PC-3 (cell line): Measurements from ENCODE around the gene CALB2. TPM values are rescaled to one million over a fixed set of nuclear protein-coding genes. Genes with fewer than 3 reads are reported as not detected.

Experiments used
- ATAC-seq: fragments of 200-7000 bp; cut with Tn5 transposase; 2 replicates; pipeline ENCODE4 v1.9.1; 2020; ENCODE audit warnings: mild to moderate bottlenecking, moderate library complexity
- BruUV-seq: library from RNA; stranded (reverse); fragments of 400-500 nt; replicated peaks from 2 replicates; lab custom pipeline; 2021; lab: Mats Ljungman, UMichigan
- CTCF ChIA-PET: fragments of 300-600 bp; sonication (Branson Sonifier 250); formaldehyde crosslinking; loops from one replicate; lab custom pipeline; 2022; ENCODE audit warnings: antibody characterized with exemption; lab: Charles Lee
- POLR2A ChIA-PET: fragments of 300-600 bp; sonication (Branson Sonifier 250); formaldehyde crosslinking; loops from one replicate; lab custom pipeline; 2022; ENCODE audit warnings: antibody characterized with exemption; ENCODE audit not compliant: unreplicated experiment; lab: Charles Lee
- DNase-seq: peaks from one replicate; pipeline ENCODE4 v3.0.0-alpha.2; 2015
- H2AFZ ChIP-seq: fragments of 300-600 bp; sonication (generic); 2 replicates; pipeline ENCODE4 v1.6.0; 2016; ENCODE audit warnings: antibody characterized with exemption, low read length
- H3F3A ChIP-seq: fragments of 300-600 bp; sonication (generic); one replicate; pipeline ENCODE4 v1.6.0; 2017; ENCODE audit warnings: antibody characterized with exemption, low read length, control low read depth, mild to moderate bottlenecking; ENCODE audit not compliant: unreplicated experiment
- H3K27ac ChIP-seq: fragments of 300-600 bp; sonication (generic); 2 replicates; pipeline ENCODE4 v1.5.1; 2016; ENCODE audit warnings: mild to moderate bottlenecking, low read length
- H3K27me3 ChIP-seq: fragments of 300-600 bp; sonication (generic); 2 replicates; pipeline ENCODE4 v1.6.1; 2016; ENCODE audit warnings: low read length, mixed read lengths
- H3K36me3 ChIP-seq: fragments of 300-600 bp; sonication (generic); 2 replicates; pipeline ENCODE4 v1.6.1; 2016; ENCODE audit warnings: low read depth, mixed run types, low read length, mixed read lengths
- H3K4me1 ChIP-seq: fragments of 300-600 bp; sonication (generic); 2 replicates; pipeline ENCODE4 v1.5.1; 2016; ENCODE audit warnings: low read length; ENCODE audit not compliant: insufficient read depth
- H3K4me2 ChIP-seq: fragments of 300-600 bp; sonication (generic); 2 replicates; pipeline ENCODE4 v1.6.0; 2016; ENCODE audit warnings: low read length
- H3K4me3 ChIP-seq: fragments of 300-600 bp; sonication (generic); 2 replicates; pipeline ENCODE4 v1.5.1; 2016; ENCODE audit warnings: mild to moderate bottlenecking, low read length, mixed read lengths
- H3K79me2 ChIP-seq: fragments of 300-600 bp; sonication (generic); 2 replicates; pipeline ENCODE4 v1.6.1; 2017; ENCODE audit warnings: low read length, mixed read lengths
- H3K9ac ChIP-seq: fragments of 300-600 bp; sonication (generic); 2 replicates; pipeline ENCODE4 v1.6.0; 2016; ENCODE audit warnings: mild to moderate bottlenecking, low read length
- H3K9me2 ChIP-seq: fragments of 300-600 bp; sonication (generic); replicated peaks from 2 replicates; pipeline ENCODE4 v1.6.1; 2016; ENCODE audit warnings: mixed run types, low read length, mixed read lengths
- H3K9me3 ChIP-seq: fragments of 300-600 bp; sonication (generic); 2 replicates; pipeline ENCODE4 v1.6.1; 2016; ENCODE audit warnings: low read length, mixed read lengths
- H4K20me1 ChIP-seq: fragments of 300-600 bp; sonication (generic); 2 replicates; pipeline ENCODE4 v1.6.1; 2016; ENCODE audit warnings: low read length, mixed read lengths
- EZH2 ChIP-seq: fragments of 300-600 bp; sonication (generic); IDR thresholded peaks from one replicate; pipeline ENCODE4 v1.6.1; 2017; ENCODE audit warnings: antibody characterized with exemption, mild to moderate bottlenecking, low read length; ENCODE audit not compliant: unreplicated experiment
- EZH2phosphoT487 ChIP-seq: fragments of 300-600 bp; sonication (generic); IDR thresholded peaks from 2 replicates; pipeline ENCODE4 v1.6.1; 2018; ENCODE audit warnings: mild to moderate bottlenecking, antibody characterized with exemption, low read length, borderline replicate concordance
- intact Hi-C: fragments of 100-400 bp; cut with micrococcal nuclease; formaldehyde crosslinking; loops from 2 replicates; pipeline ENCODE4 v1.9.0; 2023
- total RNA-seq: library from RNA; depleted of rRNA; stranded (reverse); fragments of >200 nt; gene quantifications from 2 replicates; pipeline ENCODE4 v1.2.3, GENCODE V29; 2014; rRNA removed
- TF ChIP-seq, protein P1 (sequence below): fragments of 300-600 bp; sonication (generic); conservative IDR thresholded peaks from 2 replicates; pipeline ENCODE4 v1.5.1; 2017; ENCODE audit warnings: antibody characterized with exemption, low read depth, mild to moderate bottlenecking, low read length

The CALB2 gene
- total RNA-seq, 1 experiment from 2014 or later: 0.47 TPM

DNA sequence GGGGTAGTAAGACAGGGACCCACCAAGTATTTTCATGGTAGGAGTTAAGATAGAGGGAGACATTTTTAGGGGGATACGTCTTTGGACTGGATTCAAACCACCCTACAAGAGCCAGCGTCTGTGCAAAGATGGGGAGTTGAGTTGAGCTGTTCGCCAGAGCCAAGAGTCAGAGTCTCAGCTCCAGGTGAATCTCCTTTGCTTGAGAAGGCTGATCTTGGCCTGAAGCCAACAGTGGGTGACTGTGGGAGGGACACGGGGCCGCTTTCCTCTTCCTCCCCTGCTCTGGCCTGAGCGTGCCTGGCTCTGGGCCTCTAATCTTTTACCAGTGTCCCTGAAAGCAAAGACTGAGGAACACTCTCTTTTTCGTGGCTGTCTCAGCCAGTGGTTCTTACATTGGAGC, 78.0 kb downstream of the CALB2 start:
- no TSS peak for BruUV-seq
- Histone ChIP-seq H4K20me1 (no peaks in the 10 kb centered on the region), H3K9ac (no peak overlapping the region), H3K4me2 (no peak overlapping the region), H3K4me3 (no peak overlapping the region), H3K9me3 (no peaks in the 10 kb centered on the region), H3K36me3 (no peaks in the 10 kb centered on the region), H3F3A (no peaks in the 10 kb centered on the region), H2AFZ (no peak overlapping the region), H3K79me2 (no peaks in the 10 kb centered on the region), H3K27me3 (peaks cover 25% of the 10 kb centered on the region), H3K27ac (no peak overlapping the region), H3K4me1 (no peaks in the 10 kb centered on the region), H3K9me2 (no peaks in the 10 kb centered on the region)
- CTCF ChIA-PET: interaction anchor here (0.6 to 0.7 kb wide), 2 partner anchors 55 to 175 kb away, joined by 3 to 12 read pairs; no protein-coding TSS in a partner anchor
- ATAC-seq: no peak
- no peak for TF ChIP-seq EZH2phosphoT487
- no peak for TF ChIP-seq EZH2
- TF ChIP-seq, protein P1, sequence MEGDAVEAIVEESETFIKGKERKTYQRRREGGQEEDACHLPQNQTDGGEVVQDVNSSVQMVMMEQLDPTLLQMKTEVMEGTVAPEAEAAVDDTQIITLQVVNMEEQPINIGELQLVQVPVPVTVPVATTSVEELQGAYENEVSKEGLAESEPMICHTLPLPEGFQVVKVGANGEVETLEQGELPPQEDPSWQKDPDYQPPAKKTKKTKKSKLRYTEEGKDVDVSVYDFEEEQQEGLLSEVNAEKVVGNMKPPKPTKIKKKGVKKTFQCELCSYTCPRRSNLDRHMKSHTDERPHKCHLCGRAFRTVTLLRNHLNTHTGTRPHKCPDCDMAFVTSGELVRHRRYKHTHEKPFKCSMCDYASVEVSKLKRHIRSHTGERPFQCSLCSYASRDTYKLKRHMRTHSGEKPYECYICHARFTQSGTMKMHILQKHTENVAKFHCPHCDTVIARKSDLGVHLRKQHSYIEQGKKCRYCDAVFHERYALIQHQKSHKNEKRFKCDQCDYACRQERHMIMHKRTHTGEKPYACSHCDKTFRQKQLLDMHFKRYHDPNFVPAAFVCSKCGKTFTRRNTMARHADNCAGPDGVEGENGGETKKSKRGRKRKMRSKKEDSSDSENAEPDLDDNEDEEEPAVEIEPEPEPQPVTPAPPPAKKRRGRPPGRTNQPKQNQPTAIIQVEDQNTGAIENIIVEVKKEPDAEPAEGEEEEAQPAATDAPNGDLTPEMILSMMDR: no peak
- intact Hi-C loops: no loop called here
- DNase-seq: no peak
- POLR2A ChIA-PET: no interaction called here

DNA sequence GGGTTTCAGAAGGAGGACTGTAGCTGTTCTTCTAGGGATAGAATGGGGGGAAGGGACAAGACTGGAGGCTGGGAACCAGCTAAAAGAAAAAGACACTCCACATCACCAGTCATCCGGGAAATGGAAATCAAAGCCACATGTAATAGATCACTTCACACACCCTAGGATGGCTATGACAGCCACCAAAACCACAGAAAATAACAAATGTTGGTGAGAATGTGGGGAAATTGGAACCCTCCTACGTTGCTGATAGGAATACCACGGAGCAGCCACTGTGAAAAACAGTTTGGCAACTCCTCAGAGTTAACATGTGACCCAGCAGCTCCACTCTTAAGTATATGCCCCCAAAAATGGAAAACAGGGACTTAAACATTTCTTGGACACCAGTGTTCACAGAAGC, 81.0 kb downstream of the CALB2 start:
- H3K27ac ChIP-seq: no peak overlapping the region
- no peak overlapping the region for H3K4me2 ChIP-seq
- no peak for TF ChIP-seq EZH2
- TF ChIP-seq, protein P1: no peak
- no peak for TF ChIP-seq EZH2phosphoT487
- no peaks in the 10 kb centered on the region for H4K20me1 ChIP-seq
- H3K79me2 ChIP-seq: no peaks in the 10 kb centered on the region
- ChIA-PET CTCF (no interaction called here), POLR2A (no interaction called here)
- no peak for DNase-seq
- H2AFZ ChIP-seq: no peak overlapping the region
- intact Hi-C loops: no loop called here
- H3K27me3 ChIP-seq: peaks cover 19% of the 10 kb centered on the region
- H3K9me3 ChIP-seq: no peaks in the 10 kb centered on the region
- no peaks in the 10 kb centered on the region for H3K9me2 ChIP-seq
- BruUV-seq: no TSS peak
- H3F3A ChIP-seq: no peaks in the 10 kb centered on the region
- no peak for ATAC-seq
- H3K9ac ChIP-seq: no peak overlapping the region
- H3K4me1 ChIP-seq: no peaks in the 10 kb centered on the region
- H3K36me3 ChIP-seq: no peaks in the 10 kb centered on the region
- no peak overlapping the region for H3K4me3 ChIP-seq

Other genes starting within 250 kb of the CALB2 start
- 0.12 and 0.69 TPM in 2 replicates for gene HYDIN, start 128.0 kb upstream of the CALB2 start, total RNA-seq
- gene CMTR2, start 69.3 kb upstream of the CALB2 start, total RNA-seq: 14.7 and 15.3 TPM in 2 replicates
- not detected in 2 replicates for gene TLE7, start 83.3 kb downstream of the CALB2 start, total RNA-seq
- gene ZNF23, start 103.5 kb downstream of the CALB2 start, total RNA-seq: 6.6 and 7.5 TPM in 2 replicates
- gene ZNF19, start 130.6 kb downstream of the CALB2 start, total RNA-seq: 0.40 and 1.5 TPM in 2 replicates
- gene CHST4, start 167.7 kb downstream of the CALB2 start, total RNA-seq: not detected in 2 replicates
- gene TAT, start 218.4 kb downstream of the CALB2 start, total RNA-seq: not detected in 2 replicates